Left kidney (tissue), 2 donors: ENCODE measurements around the gene SYT10. TPM values are rescaled to one million over a fixed set of nuclear protein-coding genes. Genes with fewer than 3 reads are reported as not detected.
"Not testable (repeated sequence)": the region's sequence is repeated elsewhere in the genome, so short reads cannot be mapped to it uniquely, and the experiment has no call there.

ENCODE experiments used
- DNase-seq: peaks from one replicate; pipeline ENCODE4 v3.0.0-alpha.2; 2013
- polyA plus RNA-seq: library from polyadenylated mRNA; unstranded; fragments of 120-200 nt; gene quantifications from one replicate; pipeline ENCODE4 v1.2.1, GENCODE V29; 2013; ENCODE audit not compliant: insufficient read length

Gene SYT10
- polyA plus RNA-seq, 1 donor, result 0.68 TPM

GRCh38 chr12:33357181-33357580 is 82.4 kb downstream of the SYT10 start:
- DNase-seq, result no peak

GRCh38 chr12:33349791-33350190 is 89.8 kb downstream of the SYT10 start:
- DNase-seq, result no peak

GRCh38 chr12:33331961-33332398 is 107.6 kb downstream of the SYT10 start:
- DNase-seq, result not testable (repeated sequence)

- DNase-seq, result no peak
Measured at GRCh38 chr12:33330940-33331339, 108.7 kb downstream of the SYT10 start.
